CD4-positive, alpha-beta T cell (primary cell): Measurements from ENCODE around the gene MAGI1. TPM values are rescaled to one million over a fixed set of nuclear protein-coding genes. Genes with fewer than 3 reads are reported as not detected.

ENCODE experiments used
- ATAC-seq: fragments of 200-7000 bp; cut with Tn5 transposase; one replicate; pipeline ENCODE4 v1.10.0; 2022; ENCODE audit warnings: mild to moderate bottlenecking; ENCODE audit not compliant: poor library complexity
- CTCF ChIA-PET: fragments of 350-600 bp; sonication (Branson Sonifier 250); formaldehyde crosslinking; loops from one replicate; lab custom pipeline; 2021; ENCODE audit warnings: antibody characterized with exemption, inconsistent platforms; lab: Charles Lee
- POLR2A ChIA-PET: fragments of 350-600 bp; sonication (Branson Sonifier 250); formaldehyde crosslinking; loops from one replicate; lab custom pipeline; 2021; ENCODE audit warnings: antibody characterized with exemption, inconsistent platforms; lab: Charles Lee
- DNase-seq, 14 experiments: peaks; one replicate each; pipeline ENCODE4 v3.0.0-alpha.2; 2013 to 2020; ENCODE audit warnings: mixed read lengths in 2 of 14
- H3K27ac ChIP-seq, 2 donors: one replicate each; pipeline versions ENCODE4 v1.5.1 to v1.7.0; 2013; ENCODE audit warnings: low read length in 2 of 2, low read depth in 1 of 2, mild to moderate bottlenecking in 1 of 2
- H3K27me3 ChIP-seq, 2 experiments: 1 replicate in 1 of 2; 2 replicates in 1 of 2; pipeline versions ENCODE4 v1.6.1 to v1.7.0; 2013; ENCODE audit warnings: low read length in 2 of 2, control low read depth in 1 of 2, mild to moderate bottlenecking in 1 of 2, moderate library complexity in 1 of 2; ENCODE audit not compliant: insufficient read depth in 2 of 2, control insufficient read depth in 1 of 2
- H3K36me3 ChIP-seq: one replicate; pipeline ENCODE4 v1.6.1; 2013; ENCODE audit warnings: low read length, control low read depth; ENCODE audit not compliant: insufficient read depth
- H3K4me1 ChIP-seq: one replicate; pipeline ENCODE4 v1.6.1; 2013; ENCODE audit warnings: low read length, control low read depth; ENCODE audit not compliant: insufficient read depth
- H3K4me3 ChIP-seq: one replicate; pipeline ENCODE4 v1.5.1; 2013; ENCODE audit warnings: mild to moderate bottlenecking, low read length, moderate library complexity
- H3K9me3 ChIP-seq, 2 experiments: 1 replicate in 1 of 2; 2 replicates in 1 of 2; pipeline versions ENCODE4 v1.6.1 to v1.7.0; 2013; ENCODE audit warnings: low read length in 2 of 2, mild to moderate bottlenecking in 2 of 2, control low read depth in 1 of 2, moderate library complexity in 1 of 2; ENCODE audit not compliant: control insufficient read depth in 1 of 2, insufficient read depth in 1 of 2
- H3K27ac Mint-ChIP-seq: one replicate; pipeline ENCODE4 v1.8.0; 2020; ENCODE audit warnings: mixed read lengths
- H3K27me3 Mint-ChIP-seq: one replicate; pipeline ENCODE4 v1.8.0; 2021; ENCODE audit warnings: mixed read lengths
- H3K36me3 Mint-ChIP-seq: one replicate; pipeline ENCODE4 v1.8.0; 2021; ENCODE audit warnings: low read depth, mixed read lengths
- H3K4me1 Mint-ChIP-seq: one replicate; pipeline ENCODE4 v1.8.0; 2021; ENCODE audit warnings: low read depth, mixed read lengths
- H3K4me3 Mint-ChIP-seq: one replicate; pipeline ENCODE4 v1.8.0; 2020; ENCODE audit warnings: mild to moderate bottlenecking, mixed read lengths
- H3K9me3 Mint-ChIP-seq: one replicate; pipeline ENCODE4 v1.8.0; 2020; ENCODE audit warnings: mixed read lengths
- CTCF ChIP-seq: fragments of 200-600 bp; IDR thresholded peaks from one replicate; pipeline ENCODE4 v1.8.0; 2022; ENCODE audit warnings: antibody characterized with exemption, mild to moderate bottlenecking
- intact Hi-C, 2 experiments: fragments of 100-400 bp; cut with DNase I in 1 of 2; cut with micrococcal nuclease in 1 of 2; formaldehyde crosslinking; loops; one replicate each; pipeline versions ENCODE4 v1.15.1 to v1.9.0; 2023 to 2025; cut with DNase I, micrococcal nuclease
- total RNA-seq, 174 experiments: library from RNA in 2 of 174; stranded (reverse) in 2 of 174; gene quantifications; one replicate each; pipeline ENCODE4 v1.2.3 and lab custom pipeline; 2021 to 2026

Gene MAGI1
- total RNA-seq, 2 experiments from 2014 or later: not detected

- Mint-ChIP-seq H3K27ac (no peak overlapping the region), H3K9me3 (no peaks in the 10 kb centered on the region), H3K27me3 (no peaks in the 10 kb centered on the region), H3K4me1 (no peaks in the 10 kb centered on the region), H3K36me3 (no peaks in the 10 kb centered on the region), H3K4me3 (no peak overlapping the region)
- POLR2A ChIA-PET: no interaction called here
- Histone ChIP-seq H3K9me3 (peaks cover 0 to 3% of the 10 kb centered on the region in 2 experiments), H3K4me1 (no peaks in the 10 kb centered on the region), H3K4me3 (no peak overlapping the region), H3K27me3 (no peaks in the 10 kb centered on the region), H3K27ac (no peak overlapping the region), H3K36me3 (no peaks in the 10 kb centered on the region)
- CTCF ChIA-PET: no interaction called here
- intact Hi-C loops: no loop called here
- TF ChIP-seq CTCF: no peak
- DNase-seq (no peak), ATAC-seq (no peak)
Observed at GRCh38 chr3:65701516-65701915, 337.2 kb downstream of the MAGI1 start.

- Mint-ChIP-seq H3K27ac (no peak overlapping the region), H3K9me3 (no peaks in the 10 kb centered on the region), H3K36me3 (no peaks in the 10 kb centered on the region), H3K4me3 (no peak overlapping the region), H3K4me1 (no peaks in the 10 kb centered on the region), H3K27me3 (no peaks in the 10 kb centered on the region)
- DNase-seq: no peak
- H3K27ac ChIP-seq: no peak overlapping the region
- intact Hi-C loops: no loop called here
- H3K27me3 ChIP-seq: no peaks in the 10 kb centered on the region
- no peaks in the 10 kb centered on the region for H3K9me3 ChIP-seq
- H3K4me3 ChIP-seq: no peak overlapping the region
- no peaks in the 10 kb centered on the region for H3K4me1 ChIP-seq
- H3K36me3 ChIP-seq: no peaks in the 10 kb centered on the region
- no peak for ATAC-seq
- CTCF ChIA-PET: no interaction called here
- POLR2A ChIA-PET: no interaction called here
- TF ChIP-seq CTCF: no peak
Observed at GRCh38 chr3:65689436-65689835, 349.3 kb downstream of the MAGI1 start.

- ChIA-PET CTCF (no interaction called here), POLR2A (no interaction called here)
- Histone ChIP-seq H3K4me3 (no peak overlapping the region), H3K36me3 (no peaks in the 10 kb centered on the region), H3K27me3 (no peaks in the 10 kb centered on the region), H3K27ac (no peak overlapping the region), H3K9me3 (no peaks in the 10 kb centered on the region), H3K4me1 (no peaks in the 10 kb centered on the region)
- ATAC-seq (no peak), DNase-seq (no peak)
- no peaks in the 10 kb centered on the region for H3K4me1 Mint-ChIP-seq
- H3K4me3 Mint-ChIP-seq: no peak overlapping the region
- H3K27ac Mint-ChIP-seq: no peak overlapping the region
- H3K36me3 Mint-ChIP-seq: no peaks in the 10 kb centered on the region
- no peaks in the 10 kb centered on the region for H3K27me3 Mint-ChIP-seq
- no peaks in the 10 kb centered on the region for H3K9me3 Mint-ChIP-seq
- intact Hi-C loops: no loop called here
- no peak for TF ChIP-seq CTCF
Observed at GRCh38 chr3:65687741-65688140, 351.0 kb downstream of the MAGI1 start.
